GM21737 (cell line): ENCODE data around the gene THOC2.
"Not testable (repeated sequence)": the region's sequence is repeated elsewhere in the genome, so short reads cannot be mapped to it uniquely, and the experiment has no call there.

ENCODE experiments used
- ATAC-seq: cut with Tn5 transposase; IDR thresholded peaks from one replicate; pipeline ENCODE4 v1.9.1; 2021; ENCODE audit warnings: mild to moderate bottlenecking, moderate library complexity; ENCODE audit not compliant: unreplicated experiment

THOC2 gene

GRCh38 chrX:123732670-123733363 is at the start of gene THOC2:
Gene THOC2 (minus strand): TSS chrX:123733052. CDS start chrX:123733022, 30 bp downstream.
- ATAC-seq, result peak; percentile 74

- ATAC-seq, result not testable (repeated sequence)
Observed at GRCh38 chrX:123781786-123782185, 48.9 kb upstream of the THOC2 start.

- no peak for ATAC-seq
Observed at GRCh38 chrX:123779908-123780396, 47.1 kb upstream of the THOC2 start.

- no peak for ATAC-seq
Observed at GRCh38 chrX:123773258-123773988, 40.6 kb upstream of the THOC2 start.

- peak; percentile 91 for ATAC-seq
Observed at GRCh38 chrX:123771449-123772064, 38.7 kb upstream of the THOC2 start.

- ATAC-seq, result peak; percentile 81
Observed at GRCh38 chrX:123764967-123765871, 32.4 kb upstream of the THOC2 start.

GRCh38 chrX:123759849-123760248 is 27.0 kb upstream of the THOC2 start:
- not testable (repeated sequence) for ATAC-seq

GRCh38 chrX:123757794-123758193 is 24.9 kb upstream of the THOC2 start:
- ATAC-seq, result not testable (repeated sequence)

- no peak for ATAC-seq
Observed at GRCh38 chrX:123756320-123756719, 23.5 kb upstream of the THOC2 start.

- no peak for ATAC-seq
Observed at GRCh38 chrX:123755107-123755506, 22.3 kb upstream of the THOC2 start.

- no peak for ATAC-seq
Observed at GRCh38 chrX:123753656-123754350, 21.0 kb upstream of the THOC2 start.

- no peak for ATAC-seq
Observed at GRCh38 chrX:123749643-123750042, 16.8 kb upstream of the THOC2 start.

- no peak for ATAC-seq
Observed at GRCh38 chrX:123745511-123745910, 12.7 kb upstream of the THOC2 start.

GRCh38 chrX:123743312-123743711 is 10.5 kb upstream of the THOC2 start:
- ATAC-seq, result no peak

- no peak for ATAC-seq
Observed at GRCh38 chrX:123742440-123742839, 9.6 kb upstream of the THOC2 start.

GRCh38 chrX:123740536-123740935 is 7.7 kb upstream of the THOC2 start:
- ATAC-seq, result no peak

- ATAC-seq, result no peak
Observed at GRCh38 chrX:123740006-123740405, 7.2 kb upstream of the THOC2 start.

GRCh38 chrX:123739474-123739873 is 6.6 kb upstream of the THOC2 start:
- ATAC-seq, result no peak

- no peak for ATAC-seq
Observed at GRCh38 chrX:123738378-123738940, 5.6 kb upstream of the THOC2 start.
